Measurements from ENCODE around the gene CTNND2.
"Not testable (repeated sequence)": the region's sequence is repeated elsewhere in the genome, so short reads cannot be mapped to it uniquely, and the experiment has no call there.

Gene CTNND2

DNA sequence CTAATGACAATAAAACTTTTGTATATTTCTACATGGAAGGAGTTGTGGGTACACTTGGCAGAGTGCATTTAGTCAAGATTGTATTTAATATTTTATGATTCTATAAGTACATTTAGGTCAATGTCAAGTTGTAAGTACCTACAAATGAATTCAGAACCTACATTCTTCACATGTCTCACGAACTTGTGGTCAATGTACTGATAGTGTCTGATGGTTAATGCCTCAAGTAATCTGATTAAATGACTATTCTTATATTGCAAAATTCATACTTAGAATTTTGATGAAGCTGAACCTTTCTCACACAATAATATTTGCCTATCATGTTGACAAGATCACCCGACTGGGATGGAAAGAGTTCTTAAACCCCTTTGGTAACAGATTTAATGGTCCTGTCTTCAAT is 444.5 kb downstream of the CTNND2 start:
- no peak for DNase-seq (ENCODE audit: low read depth)

- no peak for DNase-seq (ENCODE audit: low read depth)
Measured at GRCh38 chr5:11455505-11455904, 448.7 kb downstream of the CTNND2 start.

DNA sequence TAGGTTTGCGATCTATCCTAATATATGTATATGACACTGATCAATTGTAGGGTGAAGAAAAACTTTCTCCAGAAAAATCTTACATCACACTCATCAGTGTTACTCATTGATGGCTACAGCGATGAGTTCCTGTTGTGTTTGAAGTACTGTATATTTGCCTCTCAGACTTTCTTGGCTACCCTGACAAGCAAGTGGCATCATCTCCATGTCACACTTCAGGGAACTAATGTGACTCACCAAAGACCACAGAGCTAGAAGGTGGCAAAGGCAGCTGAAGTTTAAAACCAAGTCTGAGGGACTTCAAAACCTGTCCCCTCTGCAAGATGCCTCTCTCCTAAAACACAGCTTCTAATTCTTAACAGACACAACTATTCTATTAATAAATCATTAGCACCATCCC is 451.4 kb downstream of the CTNND2 start:
- no peak for DNase-seq (ENCODE audit: low read depth)

DNA sequence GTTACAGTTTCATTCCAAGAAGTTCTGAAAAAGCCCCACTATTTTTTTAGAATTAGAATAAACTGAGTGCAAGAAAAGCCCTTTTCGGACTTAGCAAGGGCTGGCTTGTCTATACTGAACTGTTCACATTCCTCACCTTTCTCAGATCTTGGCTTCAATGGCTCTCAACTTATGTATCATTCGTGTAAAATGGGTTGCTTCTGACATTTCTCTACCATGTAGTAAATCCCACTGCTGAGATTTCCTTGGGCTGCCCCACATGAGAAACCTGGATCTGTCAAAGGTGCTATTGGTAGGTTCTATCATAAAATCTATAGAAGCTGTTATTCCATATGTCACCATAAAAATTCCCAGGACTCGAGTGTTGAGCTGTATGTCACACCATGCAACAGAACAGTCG is 454.3 kb downstream of the CTNND2 start:
- no peak for DNase-seq (ENCODE audit: low read depth)

- DNase-seq (ENCODE audit: low read depth), result no peak
Measured at GRCh38 chr5:11449217-11449616, 455.0 kb downstream of the CTNND2 start.

- DNase-seq (ENCODE audit: low read depth), result no peak
Measured at GRCh38 chr5:11443831-11444230, 460.4 kb downstream of the CTNND2 start.

DNA sequence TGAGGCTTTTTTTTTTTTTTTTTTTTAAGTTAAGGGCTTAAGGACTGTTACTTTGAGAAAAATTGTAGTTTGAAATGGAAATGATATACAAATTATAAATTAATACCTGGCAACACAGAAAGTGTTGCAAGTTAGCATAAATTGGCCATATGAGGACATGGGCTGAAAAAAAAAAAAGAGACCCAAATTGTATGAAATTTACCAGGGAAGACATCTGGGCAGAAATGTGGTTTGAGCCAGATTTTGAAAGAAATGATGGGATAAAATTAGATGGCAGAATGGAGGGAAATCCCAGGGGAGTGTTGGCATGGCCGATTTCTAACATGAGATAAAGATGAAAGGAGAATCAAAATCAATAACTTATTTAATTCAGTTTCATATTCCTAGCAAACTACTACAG is 472.1 kb downstream of the CTNND2 start:
- no peak for DNase-seq (ENCODE audit: low read depth)

- DNase-seq (ENCODE audit: low read depth), result no peak
Measured at GRCh38 chr5:11429254-11429653, 475.0 kb downstream of the CTNND2 start.

GRCh38 chr5:11427569-11427968 is 476.7 kb downstream of the CTNND2 start:
- no peak for DNase-seq (ENCODE audit: low read depth)

- DNase-seq (ENCODE audit: low read depth), result no peak
Measured at GRCh38 chr5:11426442-11426841, 477.8 kb downstream of the CTNND2 start.

GRCh38 chr5:11422342-11422741 is 481.9 kb downstream of the CTNND2 start:
- DNase-seq (ENCODE audit: low read depth), result no peak

DNA sequence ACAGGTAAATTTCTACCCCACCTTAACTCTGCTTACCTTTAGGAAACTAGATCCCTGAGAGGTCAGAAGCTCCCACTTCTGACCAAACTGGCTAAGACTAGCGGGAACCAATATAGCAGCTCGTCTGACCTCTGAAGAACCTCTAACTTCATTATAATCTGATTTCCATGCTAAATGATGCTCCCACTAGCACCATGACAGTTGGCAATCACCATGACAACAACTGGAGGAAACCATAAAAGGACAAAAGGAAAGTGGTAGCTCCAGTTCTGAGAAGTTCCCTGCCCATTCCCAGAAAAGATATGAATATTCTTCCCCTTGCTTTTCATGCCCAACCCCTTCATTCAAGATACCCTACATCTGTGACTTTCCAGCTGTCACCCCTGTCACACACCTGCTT is 483.3 kb downstream of the CTNND2 start:
- DNase-seq (ENCODE audit: low read depth), result no peak

DNA sequence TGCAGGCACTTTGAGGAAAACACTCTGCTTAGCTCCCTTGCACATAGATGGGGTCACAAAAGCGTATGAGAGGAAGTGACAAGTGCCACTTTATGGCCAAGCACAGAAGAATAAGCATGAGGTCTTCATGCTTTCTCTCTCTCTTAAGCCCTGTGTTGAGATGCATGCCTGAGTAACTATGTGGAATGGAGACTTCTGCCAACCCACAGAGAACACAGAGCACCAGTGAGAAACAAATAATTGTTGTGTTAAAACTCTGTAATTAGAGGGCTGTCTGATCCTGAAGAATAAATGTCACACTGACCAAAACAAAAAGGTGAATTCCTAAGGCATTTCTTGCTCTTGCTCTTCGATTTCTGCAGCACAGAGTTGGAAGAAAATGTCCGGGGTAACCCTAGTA is 488.5 kb downstream of the CTNND2 start:
- DNase-seq (ENCODE audit: low read depth), result no peak

GRCh38 chr5:11414732-11415131 is 489.5 kb downstream of the CTNND2 start:
- not testable (repeated sequence) for DNase-seq (ENCODE audit: low read depth)

GRCh38 chr5:11411621-11412020 is 492.6 kb downstream of the CTNND2 start:
- no peak for DNase-seq (ENCODE audit: low read depth)

DNA sequence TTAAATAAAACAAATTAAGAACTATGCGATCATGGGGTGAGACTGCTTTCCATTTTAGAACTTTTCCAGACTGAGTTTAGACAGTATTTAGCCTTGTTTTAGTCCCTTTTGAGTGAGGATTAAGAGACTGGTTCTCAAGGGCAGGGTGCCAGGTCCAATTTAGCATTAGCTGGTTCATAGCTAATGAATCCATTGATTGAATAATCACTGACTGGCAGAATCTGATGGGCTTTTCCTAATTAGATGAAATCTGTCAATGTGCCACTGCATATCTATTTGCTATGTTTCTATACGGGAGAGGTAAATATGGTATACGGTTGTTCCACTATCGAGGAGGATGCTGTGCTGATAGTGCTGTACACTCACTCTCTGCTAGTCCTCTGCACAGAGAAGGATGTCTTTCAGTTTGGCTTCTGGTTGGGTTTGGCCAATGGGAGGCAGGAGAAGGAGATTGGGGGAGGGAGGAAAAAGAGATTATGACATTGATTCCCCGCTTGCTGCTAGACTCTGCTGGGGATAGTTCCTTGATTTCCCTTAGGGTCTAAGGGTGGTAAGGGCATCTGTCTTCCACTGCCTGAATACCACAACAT is 496.6 kb downstream of the CTNND2 start:
- DNase-seq (ENCODE audit: low read depth), result no peak

DNA sequence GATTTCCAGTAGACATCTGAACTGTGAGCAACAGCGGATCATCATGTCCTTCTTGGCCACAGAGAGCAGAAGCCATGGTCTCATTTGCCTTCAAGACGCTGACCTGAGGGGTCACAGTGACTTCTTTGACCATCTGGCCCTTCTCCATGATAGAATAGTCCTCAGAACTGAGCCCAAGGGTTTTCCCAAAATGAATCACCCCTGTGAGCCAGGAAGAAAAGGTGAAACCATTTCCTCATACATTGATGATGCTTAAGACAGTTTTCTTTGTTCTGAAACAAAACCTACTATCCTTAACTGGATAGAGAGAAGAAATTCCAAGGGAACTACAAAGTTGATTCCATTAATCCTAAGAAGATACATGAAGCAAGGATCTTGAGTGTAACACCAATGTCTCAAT is 503.9 kb downstream of the CTNND2 start:
- no peak for DNase-seq (ENCODE audit: low read depth)

GRCh38 chr5:11398728-11399127 is 505.5 kb downstream of the CTNND2 start:
- DNase-seq (ENCODE audit: low read depth), result no peak

DNA sequence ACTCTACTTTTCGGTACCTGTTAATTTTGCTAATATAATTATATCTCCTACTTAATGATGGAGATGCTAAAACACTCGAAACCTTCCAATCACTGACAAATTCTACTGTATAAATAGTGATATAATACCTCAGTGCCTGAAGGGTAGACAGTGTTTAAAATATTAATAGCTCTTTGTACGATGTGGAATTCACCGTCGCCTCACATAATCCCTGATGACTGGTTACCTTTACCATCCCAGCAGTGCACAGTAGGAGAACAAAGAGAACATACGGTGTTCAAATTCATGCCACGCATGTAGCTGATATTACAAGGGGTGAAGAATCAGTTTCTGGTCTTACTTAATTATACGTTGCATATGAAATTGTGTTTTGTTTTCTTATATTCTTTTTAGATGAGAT is 506.7 kb downstream of the CTNND2 start:
- no peak for DNase-seq (ENCODE audit: low read depth)

GRCh38 chr5:11396917-11397316 is 507.3 kb downstream of the CTNND2 start:
- no peak for DNase-seq (ENCODE audit: low read depth)

DNA sequence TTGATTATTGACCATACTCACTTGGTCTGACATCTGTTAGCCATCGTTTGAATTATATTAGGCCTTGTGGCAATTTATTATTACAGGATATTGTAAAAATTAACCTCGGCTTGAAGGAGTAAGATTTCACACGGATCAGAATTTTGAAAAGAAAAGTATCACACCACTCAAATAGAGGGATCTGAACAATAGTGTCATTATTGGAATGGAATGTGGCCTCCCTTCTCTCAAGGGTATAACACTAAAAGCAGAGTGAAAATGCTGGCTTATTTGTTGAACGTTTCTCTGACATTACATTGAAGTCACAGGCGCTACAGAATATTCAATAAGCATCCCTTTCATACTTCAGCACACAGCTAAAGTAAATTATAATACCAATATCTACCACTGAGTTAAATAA is 509.3 kb downstream of the CTNND2 start:
- DNase-seq (ENCODE audit: low read depth), result no peak

- no peak for DNase-seq (ENCODE audit: low read depth)
Measured at GRCh38 chr5:11390291-11390767, 513.9 kb downstream of the CTNND2 start.

GRCh38 chr5:11387382-11387781 is 516.9 kb downstream of the CTNND2 start:
- no peak for DNase-seq (ENCODE audit: low read depth)

GRCh38 chr5:11386398-11386797 is 517.8 kb downstream of the CTNND2 start:
- DNase-seq (ENCODE audit: low read depth), result no peak

- no peak for DNase-seq (ENCODE audit: low read depth)
Measured at GRCh38 chr5:11385901-11386293, 518.3 kb downstream of the CTNND2 start.
